Activated naive CD4-positive, alpha-beta T cell treated with Interleukin-2 at 50 U/mL for 16 hours (primary cell): ENCODE results near the gene SARS1.
"Not testable (repeated sequence)": the region's sequence is repeated elsewhere in the genome, so short reads cannot be mapped to it uniquely, and the experiment has no call there.

Experiments used
- DNase-seq: peaks from one replicate; pipeline ENCODE4 v3.0.0-alpha.2; 2020

Gene SARS1

DNA sequence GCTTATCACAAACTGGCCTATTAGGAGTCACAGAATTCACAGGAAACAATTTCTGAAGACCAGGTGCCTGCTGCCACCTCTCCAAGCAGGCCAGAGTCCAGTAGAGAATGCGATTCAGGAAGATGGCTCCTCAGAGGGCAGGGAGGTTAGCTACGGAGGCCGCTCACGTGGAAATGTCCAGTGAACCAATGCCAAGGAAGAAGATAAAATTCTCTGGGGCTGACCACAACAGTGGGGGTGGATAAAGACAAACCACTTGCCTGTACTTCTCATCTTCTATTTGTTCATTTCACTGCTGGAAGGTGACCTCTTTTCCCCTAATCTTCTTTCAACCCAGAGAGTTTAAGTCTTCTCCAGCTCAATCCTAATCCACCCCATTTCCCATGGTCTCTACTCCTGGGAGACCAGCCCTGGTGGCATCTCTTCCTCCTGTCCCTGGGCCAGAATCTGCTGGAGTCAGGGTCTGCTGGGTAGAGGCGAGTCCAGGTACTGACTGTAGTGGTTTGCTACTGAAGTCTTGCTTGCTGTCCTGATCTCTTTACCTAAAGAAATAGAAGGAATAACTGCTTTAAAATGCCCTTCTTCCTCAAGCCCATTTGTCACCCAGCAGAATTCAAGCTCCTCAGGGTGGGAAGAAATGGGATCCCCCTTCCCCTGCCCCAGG is 66.0 kb downstream of the SARS1 start:
- DNase-seq = no peak

DNA sequence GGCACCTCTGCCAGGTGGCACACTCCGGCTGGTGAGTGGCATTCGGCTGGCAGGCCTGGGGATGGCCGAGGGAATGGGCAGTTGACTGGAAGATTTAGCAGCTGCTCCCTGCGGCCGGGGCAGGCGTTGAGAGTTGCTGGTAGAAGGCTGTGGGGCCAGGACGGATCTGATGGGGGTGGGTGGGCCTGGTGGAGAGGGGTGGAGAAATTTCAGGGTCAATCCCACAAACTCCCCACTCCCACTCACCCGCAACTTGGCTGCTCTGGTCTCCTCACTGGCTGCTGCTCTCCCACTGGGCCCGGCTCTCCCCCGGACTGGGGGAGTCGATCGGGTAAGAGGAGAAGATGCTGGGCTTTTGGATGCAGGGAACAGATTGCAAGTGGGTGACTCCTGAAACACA is 67.1 kb downstream of the SARS1 start:
- no peak for DNase-seq

GRCh38 chr1:109281680-109282496 is 68.2 kb downstream of the SARS1 start:
- no peak for DNase-seq

DNA sequence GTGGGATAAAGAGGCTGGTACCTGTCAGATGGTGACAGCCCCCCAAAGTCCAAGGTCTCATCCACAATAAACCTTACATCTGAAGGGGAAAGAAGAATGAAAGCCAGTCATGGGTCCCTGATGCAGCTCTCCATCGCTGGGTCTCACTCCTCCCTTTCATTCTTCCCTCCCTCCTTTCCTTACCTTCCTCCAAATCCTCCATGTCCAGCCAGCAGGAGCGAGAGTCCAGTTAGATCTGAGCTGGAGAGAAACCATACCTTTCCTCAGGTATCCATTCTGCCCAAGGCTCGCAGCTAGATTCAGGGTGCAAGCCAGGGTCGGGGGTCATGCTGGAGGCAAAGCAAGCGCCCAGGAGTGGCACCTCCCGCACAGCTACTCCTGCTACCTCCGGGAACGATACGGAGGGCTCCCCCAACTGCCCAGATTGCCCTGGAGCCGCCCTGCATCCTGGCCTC is 68.8 kb downstream of the SARS1 start:
- DNase-seq = no peak

DNA sequence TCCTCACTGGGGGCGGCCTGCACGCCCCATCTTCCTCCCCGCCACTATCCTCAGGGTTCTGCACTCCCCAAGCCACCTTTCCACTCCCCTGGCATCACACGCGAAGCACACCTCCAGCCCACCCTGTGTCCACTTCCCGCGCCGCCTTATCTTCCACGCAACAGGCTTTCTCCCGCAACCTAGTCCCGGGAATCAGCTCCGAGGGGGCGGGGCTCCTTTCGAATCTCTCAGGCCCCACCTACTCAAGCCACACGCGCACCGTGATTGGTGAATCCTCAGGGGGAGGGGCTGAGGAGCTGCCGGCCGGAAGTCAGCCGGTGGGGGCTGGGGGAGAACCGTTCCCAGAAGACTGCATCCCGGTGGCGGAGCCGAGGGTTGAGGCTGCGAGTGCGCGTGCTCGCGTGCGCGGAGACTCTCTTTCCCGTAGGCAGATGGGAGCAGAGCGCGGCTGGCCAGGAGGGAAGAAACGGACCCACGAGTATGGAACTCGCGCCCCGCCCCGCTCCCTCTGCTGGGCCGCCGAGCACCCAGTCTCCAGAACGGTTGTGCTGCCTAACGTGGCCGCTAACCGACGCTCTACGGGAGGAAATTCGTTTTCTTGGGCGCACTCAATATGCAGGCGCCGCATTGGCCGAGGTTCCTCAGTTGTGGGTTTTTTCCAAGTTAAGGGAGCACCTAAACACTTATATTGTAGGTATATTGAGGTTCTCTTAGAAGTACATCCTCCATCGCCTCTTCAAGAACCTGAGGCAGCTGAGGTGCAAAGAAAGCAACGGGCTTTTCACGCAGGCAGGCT is 69.4 kb downstream of the SARS1 start, which contains the start of gene PSRC1:
Gene PSRC1, minus strand, starts transcription at position 194 of the 796 bp plus-strand sequence.
- DNase-seq = peak; percentile 91

- no peak for DNase-seq
Measured at GRCh38 chr1:109283748-109284600, 70.3 kb downstream of the SARS1 start.

GRCh38 chr1:109286762-109287161 is 73.0 kb downstream of the SARS1 start:
- DNase-seq = not testable (repeated sequence)
